Neural cell (in vitro differentiated cells): Measurements from ENCODE around the gene ST6GAL1. TPM values are rescaled to one million over a fixed set of nuclear protein-coding genes. Genes with fewer than 3 reads are reported as not detected.
"Not testable (repeated sequence)": the region's sequence is repeated elsewhere in the genome, so short reads cannot be mapped to it uniquely, and the experiment has no call there.

Experiments
- H2AFZ ChIP-seq: fragments of 200-600, 300-800 bp; sonication (generic), shearing (Covaris generic); 2 replicates; pipeline ENCODE4 v1.6.0; 2014; ENCODE audit warnings: low read depth, mild to moderate bottlenecking, antibody characterized with exemption, low read length, moderate library complexity
- H3F3A ChIP-seq: fragments of 200-600 bp; shearing (Covaris generic); 2 replicates; pipeline ENCODE4 v1.6.1; 2016; ENCODE audit warnings: mild to moderate bottlenecking, moderate library complexity, mixed read lengths, antibody characterized with exemption, low read length; ENCODE audit not compliant: insufficient read depth, poor library complexity, severe bottlenecking
- H3K27ac ChIP-seq: fragments of 200-600, 300-800 bp; sonication (generic), shearing (Covaris generic); 2 replicates; pipeline ENCODE4 v1.5.1; 2014; ENCODE audit warnings: mild to moderate bottlenecking, low read length, moderate library complexity
- H3K27me3 ChIP-seq: fragments of 300-800, 200-600 bp; sonication (generic), shearing (Covaris generic); 2 replicates; pipeline ENCODE4 v1.6.0; 2014; ENCODE audit warnings: mild to moderate bottlenecking, low read depth, low read length, moderate library complexity; ENCODE audit not compliant: insufficient read depth
- H3K36me3 ChIP-seq: fragments of 300-800, 200-600 bp; sonication (generic), shearing (Covaris generic); 2 replicates; pipeline ENCODE4 v1.5.1; 2014; ENCODE audit warnings: mild to moderate bottlenecking, antibody characterized with exemption, low read length, moderate library complexity; ENCODE audit not compliant: insufficient read depth
- H3K4me2 ChIP-seq: fragments of 300-800, 200-600 bp; sonication (generic), shearing (Covaris generic); 2 replicates; pipeline ENCODE4 v1.6.0; 2014; ENCODE audit warnings: mild to moderate bottlenecking, low read length
- H3K4me3 ChIP-seq: fragments of 300-800, 200-600 bp; sonication (generic), shearing (Covaris generic); 2 replicates; pipeline ENCODE4 v1.5.1; 2014; ENCODE audit warnings: mild to moderate bottlenecking, low read length, moderate library complexity
- H3K79me2 ChIP-seq: fragments of 200-600 bp; shearing (Covaris generic); replicated peaks from 2 replicates; pipeline ENCODE4 v1.6.0; 2014; ENCODE audit warnings: mild to moderate bottlenecking, low read length, moderate library complexity; ENCODE audit not compliant: insufficient read depth
- H3K9ac ChIP-seq: fragments of 300-800, 200-600 bp; sonication (generic), shearing (Covaris generic); 2 replicates; pipeline ENCODE4 v1.6.1; 2016; ENCODE audit warnings: mild to moderate bottlenecking, low read length, mixed read lengths
- H3K9me2 ChIP-seq: fragments of 200-600 bp; shearing (Covaris generic); 2 replicates; pipeline ENCODE4 v1.6.1; 2016; ENCODE audit warnings: mild to moderate bottlenecking, low read length, mixed read lengths; ENCODE audit not compliant: insufficient read depth
- H3K9me3 ChIP-seq: fragments of 200-600, 300-800 bp; sonication (generic), shearing (Covaris generic); 2 replicates; pipeline ENCODE4 v1.6.1; 2016; ENCODE audit warnings: mild to moderate bottlenecking, mixed run types, low read length, moderate library complexity, mixed read lengths
- H4K20me1 ChIP-seq: fragments of 200-600 bp; shearing (Covaris generic); 2 replicates; pipeline ENCODE4 v1.6.1; 2016; ENCODE audit warnings: mild to moderate bottlenecking, mixed run types; ENCODE audit not compliant: insufficient read depth
- CTCF ChIP-seq: fragments of 450-650 bp; IDR thresholded peaks from 2 replicates; pipeline ENCODE4 v1.5.1; 2014; ENCODE audit warnings: antibody characterized with exemption, mild to moderate bottlenecking, moderate library complexity; ENCODE audit not compliant: poor library complexity, severe bottlenecking
- EP300 ChIP-seq: fragments of 450-650 bp; conservative IDR thresholded peaks from 2 replicates; pipeline ENCODE4 v1.6.1; 2014; ENCODE audit warnings: antibody characterized with exemption, mild to moderate bottlenecking, moderate library complexity; ENCODE audit not compliant: poor library complexity, severe bottlenecking
- EZH2 ChIP-seq: fragments of 200-600, 300-800 bp; shearing (Covaris generic), sonication (generic); IDR thresholded peaks from 2 replicates; pipeline ENCODE4 v1.6.1; 2014; ENCODE audit warnings: antibody characterized with exemption, low read length, borderline replicate concordance, mild to moderate bottlenecking; ENCODE audit not compliant: insufficient read depth, poor library complexity, severe bottlenecking
- MXI1 ChIP-seq: fragments of 450-650 bp; conservative IDR thresholded peaks from 2 replicates; pipeline ENCODE4 v1.6.1; 2014; ENCODE audit warnings: antibody characterized with exemption, mild to moderate bottlenecking; ENCODE audit not compliant: poor library complexity, severe bottlenecking
- POLR2AphosphoS5 ChIP-seq: IDR thresholded peaks from 2 replicates; pipeline ENCODE4 v1.6.1; 2012
- RAD21 ChIP-seq: fragments of 450-650 bp; conservative IDR thresholded peaks from 2 replicates; pipeline ENCODE4 v1.6.1; 2014; ENCODE audit warnings: antibody characterized with exemption, mild to moderate bottlenecking, moderate library complexity
- REST ChIP-seq: IDR thresholded peaks from 2 replicates; pipeline ENCODE4 v1.6.1; 2012; ENCODE audit warnings: borderline replicate concordance
- SMC3 ChIP-seq: fragments of 450-650 bp; conservative IDR thresholded peaks from 2 replicates; pipeline ENCODE4 v1.6.1; 2014; ENCODE audit warnings: antibody characterized with exemption, mild to moderate bottlenecking, moderate library complexity; ENCODE audit not compliant: poor library complexity
- TAF1 ChIP-seq: IDR thresholded peaks from 2 replicates; pipeline ENCODE4 v1.6.1; 2012; ENCODE audit warnings: low read depth
- polyA plus RNA-seq: library from polyadenylated mRNA; depleted of rRNA; stranded (reverse); fragments of >200 nt; gene quantifications from 2 replicates; pipeline ENCODE4 v1.2.3, GENCODE V29; 2014

Gene ST6GAL1
- polyA plus RNA-seq, 1 donor from 2014 or later, result 17.6 TPM

- H3K9me2 ChIP-seq, result no peaks in the 10 kb centered on the region
- no peaks in the 10 kb centered on the region for H3K79me2 ChIP-seq
- H3K36me3 ChIP-seq, result no peaks in the 10 kb centered on the region
- no peaks in the 10 kb centered on the region for H3F3A ChIP-seq
- no peak for TF ChIP-seq CTCF
- no peak for TF ChIP-seq POLR2AphosphoS5
- TF ChIP-seq MXI1, result no peak
- TF ChIP-seq RAD21, result no peak
- no peak for TF ChIP-seq EZH2
- no peak for TF ChIP-seq SMC3
- no peak for TF ChIP-seq TAF1
- TF ChIP-seq EP300, result no peak
- TF ChIP-seq REST, result no peak
- H3K4me2 ChIP-seq, result no peak overlapping the region
- no peak overlapping the region for H3K27ac ChIP-seq
- no peak overlapping the region for H3K9ac ChIP-seq
- no peak overlapping the region for H3K4me3 ChIP-seq
- no peaks in the 10 kb centered on the region for H4K20me1 ChIP-seq
- H3K9me3 ChIP-seq, result no peaks in the 10 kb centered on the region
- no peak overlapping the region for H2AFZ ChIP-seq
- H3K27me3 ChIP-seq, result no peaks in the 10 kb centered on the region
Observed at GRCh38 chr3:186883686-186884058, 46.7 kb upstream of the ST6GAL1 start.

- not testable (repeated sequence) for H3K27me3 ChIP-seq, H3K79me2 ChIP-seq, H3K9me2 ChIP-seq, H3K9me3 ChIP-seq, H3K4me3 ChIP-seq, H4K20me1 ChIP-seq, H3K36me3 ChIP-seq, H3F3A ChIP-seq, H2AFZ ChIP-seq, H3K4me2 ChIP-seq, H3K9ac ChIP-seq, H3K27ac ChIP-seq
Observed at GRCh38 chr3:186884868-186885267, 45.5 kb upstream of the ST6GAL1 start.
